ENCODE data around the gene IFRD1. TPM values are rescaled to one million over a fixed set of nuclear protein-coding genes. Genes with fewer than 3 reads are reported as not detected.

IFRD1 gene
- total and polyA plus RNA-seq, 2 donors (not counting 3 experiments of a cell fraction or from before 2014, with no cell fraction given): 16.8 to 43.3 TPM

DNA sequence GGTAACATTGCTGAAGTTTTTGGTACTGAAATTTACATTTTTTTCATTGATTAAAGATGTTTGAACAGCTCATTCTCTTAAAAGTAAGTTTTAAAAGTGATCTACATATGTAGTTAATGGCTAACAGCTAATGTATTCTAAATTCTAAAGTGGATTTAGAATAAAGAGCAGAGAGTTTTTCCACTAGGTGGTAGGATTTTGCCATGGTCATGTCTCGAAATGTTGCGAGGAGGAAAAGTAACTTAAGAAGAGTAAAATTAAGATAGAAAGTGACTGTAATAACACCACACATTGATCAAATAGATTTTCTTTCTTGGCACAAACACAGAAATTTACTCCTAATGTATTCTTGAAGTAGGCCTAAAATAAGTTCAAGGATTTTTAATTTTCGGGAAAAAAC, 50.4 kb downstream of the IFRD1 start:
- FAIRE-seq (peak; percentile 31), DNase-seq (ENCODE audit: low read depth, low spot score) (no peak)
- ChIA-PET POLR2A (no interaction called here), CTCF (interaction anchor here (1.6 kb wide), 1 partner anchor 921 kb away, joined by 4 read pairs; no protein-coding TSS in a partner anchor)
- Histone ChIP-seq H3K27me3 (ENCODE audit: control insufficient read depth in 2 of 2, insufficient read depth in 2 of 2, low read length in 2 of 2) (peaks cover 7 to 8% of the 10 kb centered on the region in 2 experiments), H3K9ac (replicated peaks; ENCODE audit: extremely low read depth, insufficient read depth, low read length) (no peak overlapping the region), H3K9me1 (replicated peaks; ENCODE audit: control insufficient read depth, extremely low read depth, insufficient read depth, low read length) (no peaks in the 10 kb centered on the region), H4K20me1 (replicated peaks; ENCODE audit: control insufficient read depth, extremely low read depth, insufficient read depth, low read length) (no peaks in the 10 kb centered on the region), H3K4me2 (ENCODE audit: insufficient read depth, low read length) (no peak overlapping the region), H3K79me2 (ENCODE audit: control insufficient read depth, insufficient read depth, low read length) (no peaks in the 10 kb centered on the region), H3K9me3 (replicated peaks; ENCODE audit: control insufficient read depth, insufficient read depth, low read length) (no peaks in the 10 kb centered on the region), H3K27ac (ENCODE audit: insufficient read depth, low read depth, low read length) (no peak overlapping the region), H3K36me3 (ENCODE audit: control insufficient read depth in 2 of 2, extremely low read depth in 1 of 2, insufficient read depth in 2 of 2, low read length in 2 of 2) (no peaks in the 10 kb centered on the region), H3K4me3 (replicated peaks in 1 of 3; ENCODE audit: insufficient read depth in 1 of 3, low read depth in 1 of 3, low read length in 3 of 3) (no peak overlapping the region), H3K4me1 (ENCODE audit: control insufficient read depth, extremely low read depth, insufficient read depth, low read length) (no peaks in the 10 kb centered on the region), H2AFZ (ENCODE audit: low read depth, low read length) (no peak overlapping the region)
- intact Hi-C loops (cut with micrococcal nuclease): no loop called here
- BruUV-seq (replicated peaks): no TSS peak
- dilution Hi-C loops (cut with MboI; ENCODE audit: extremely low pct_ligation_motif_present, low sequenced_read_pairs): no loop called here
- TF ChIP-seq POLR2AphosphoS5 (IDR thresholded peaks at IDR 0.05; ENCODE audit: insufficient read depth, low read depth, low read length) (no peak), MAX (IDR thresholded peaks at IDR 0.05; ENCODE audit: insufficient read depth, insufficient read length) (no peak), FOS (IDR thresholded peaks at IDR 0.05; ENCODE audit: borderline replicate concordance, insufficient read depth, low read length) (no peak), MYC (IDR thresholded peaks at IDR 0.05; ENCODE audit: low read depth, low read length) (no peak), EZH2 (IDR thresholded peaks at IDR 0.05; ENCODE audit: borderline replicate concordance, low read depth, low read length, severe bottlenecking) (no peak), GATA2 (IDR thresholded peaks at IDR 0.05; ENCODE audit: insufficient read depth, insufficient read length, low read depth, low read length) (no peak), POLR2A (IDR thresholded peaks at IDR 0.05; ENCODE audit: low read depth, low read length) (no peak), JUN (IDR thresholded peaks at IDR 0.05; ENCODE audit: borderline replicate concordance, insufficient read depth, insufficient read length, low read depth) (no peak)
- TF ChIP-seq, protein P1, sequence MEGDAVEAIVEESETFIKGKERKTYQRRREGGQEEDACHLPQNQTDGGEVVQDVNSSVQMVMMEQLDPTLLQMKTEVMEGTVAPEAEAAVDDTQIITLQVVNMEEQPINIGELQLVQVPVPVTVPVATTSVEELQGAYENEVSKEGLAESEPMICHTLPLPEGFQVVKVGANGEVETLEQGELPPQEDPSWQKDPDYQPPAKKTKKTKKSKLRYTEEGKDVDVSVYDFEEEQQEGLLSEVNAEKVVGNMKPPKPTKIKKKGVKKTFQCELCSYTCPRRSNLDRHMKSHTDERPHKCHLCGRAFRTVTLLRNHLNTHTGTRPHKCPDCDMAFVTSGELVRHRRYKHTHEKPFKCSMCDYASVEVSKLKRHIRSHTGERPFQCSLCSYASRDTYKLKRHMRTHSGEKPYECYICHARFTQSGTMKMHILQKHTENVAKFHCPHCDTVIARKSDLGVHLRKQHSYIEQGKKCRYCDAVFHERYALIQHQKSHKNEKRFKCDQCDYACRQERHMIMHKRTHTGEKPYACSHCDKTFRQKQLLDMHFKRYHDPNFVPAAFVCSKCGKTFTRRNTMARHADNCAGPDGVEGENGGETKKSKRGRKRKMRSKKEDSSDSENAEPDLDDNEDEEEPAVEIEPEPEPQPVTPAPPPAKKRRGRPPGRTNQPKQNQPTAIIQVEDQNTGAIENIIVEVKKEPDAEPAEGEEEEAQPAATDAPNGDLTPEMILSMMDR (IDR thresholded peaks at IDR 0.05; ENCODE audit: extremely low read depth in 1 of 2, insufficient read depth in 1 of 2, low read depth in 1 of 2, low read length in 2 of 2): no peak
